ENCODE data around the gene NACA.

DNA sequence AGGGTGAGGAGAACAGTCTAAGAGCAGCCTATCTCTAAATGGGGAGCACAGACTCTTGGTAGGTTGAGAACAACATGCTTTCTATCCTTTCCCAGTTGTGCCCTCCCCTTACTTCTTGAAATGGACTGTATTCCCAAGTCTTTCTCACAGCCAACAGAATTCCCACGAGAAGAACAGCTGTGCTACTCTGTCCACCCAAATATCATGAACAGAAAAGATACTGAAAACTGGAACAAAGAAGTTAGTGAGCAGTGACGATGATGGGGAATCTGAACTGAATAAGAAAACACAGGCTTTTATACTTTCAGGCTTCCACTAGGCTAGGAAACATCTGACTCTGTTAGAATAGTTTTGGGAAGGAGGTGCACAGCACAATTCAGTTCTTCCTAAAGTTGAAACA lies 3.4 kb downstream of the NACA start:
- TF ChIP-seq, protein P1, sequence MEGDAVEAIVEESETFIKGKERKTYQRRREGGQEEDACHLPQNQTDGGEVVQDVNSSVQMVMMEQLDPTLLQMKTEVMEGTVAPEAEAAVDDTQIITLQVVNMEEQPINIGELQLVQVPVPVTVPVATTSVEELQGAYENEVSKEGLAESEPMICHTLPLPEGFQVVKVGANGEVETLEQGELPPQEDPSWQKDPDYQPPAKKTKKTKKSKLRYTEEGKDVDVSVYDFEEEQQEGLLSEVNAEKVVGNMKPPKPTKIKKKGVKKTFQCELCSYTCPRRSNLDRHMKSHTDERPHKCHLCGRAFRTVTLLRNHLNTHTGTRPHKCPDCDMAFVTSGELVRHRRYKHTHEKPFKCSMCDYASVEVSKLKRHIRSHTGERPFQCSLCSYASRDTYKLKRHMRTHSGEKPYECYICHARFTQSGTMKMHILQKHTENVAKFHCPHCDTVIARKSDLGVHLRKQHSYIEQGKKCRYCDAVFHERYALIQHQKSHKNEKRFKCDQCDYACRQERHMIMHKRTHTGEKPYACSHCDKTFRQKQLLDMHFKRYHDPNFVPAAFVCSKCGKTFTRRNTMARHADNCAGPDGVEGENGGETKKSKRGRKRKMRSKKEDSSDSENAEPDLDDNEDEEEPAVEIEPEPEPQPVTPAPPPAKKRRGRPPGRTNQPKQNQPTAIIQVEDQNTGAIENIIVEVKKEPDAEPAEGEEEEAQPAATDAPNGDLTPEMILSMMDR (IDR thresholded peaks at IDR 0.05; ENCODE audit: low read length): no peak
- TF ChIP-seq EZH2phosphoT487 (IDR thresholded peaks at IDR 0.05; ENCODE audit: low read length): no peak
- TF ChIP-seq EZH2 (optimal IDR thresholded peaks at IDR 0.05; ENCODE audit: low read depth, low read length): no peak

All from MM.1S (cell line).